Left ventricle myocardium inferior (tissue), 1 donor: ENCODE data around the gene OVOL1. TPM values are rescaled to one million over a fixed set of nuclear protein-coding genes. Genes with fewer than 3 reads are reported as not detected.

Experiments used
- DNase-seq: peaks from one replicate; pipeline ENCODE4 v3.0.0-alpha.2; 2020
- H3K27ac ChIP-seq: fragments of 200-600 bp; replicated peaks from 2 replicates; pipeline ENCODE4 v1.8.0; 2021
- H3K27me3 ChIP-seq: fragments of 200-600 bp; 2 replicates; pipeline ENCODE4 v1.8.0; 2021; ENCODE audit warnings: low read depth
- H3K36me3 ChIP-seq: fragments of 200-600 bp; 2 replicates; pipeline ENCODE4 v1.8.0; 2021
- H3K4me1 ChIP-seq: fragments of 200-600 bp; 2 replicates; pipeline ENCODE4 v1.8.0; 2021
- H3K4me3 ChIP-seq: fragments of 200-600 bp; 2 replicates; pipeline ENCODE4 v1.8.0; 2021; ENCODE audit warnings: mild to moderate bottlenecking, moderate library complexity
- H3K9me3 ChIP-seq: fragments of 200-600 bp; replicated peaks from 2 replicates; pipeline ENCODE4 v1.8.0; 2021
- CTCF ChIP-seq: fragments of 200-600 bp; IDR thresholded peaks from 2 replicates; pipeline ENCODE4 v1.8.0; 2021; ENCODE audit warnings: antibody characterized with exemption, mild to moderate bottlenecking, borderline replicate concordance
- intact Hi-C: fragments of 100-400 bp; cut with micrococcal nuclease; formaldehyde crosslinking; loops from one replicate; pipeline ENCODE4 v1.11.0; 2022
- total RNA-seq: library from RNA; stranded (reverse); fragmentation: NEBNext Ultra II Directional; extraction: Animal tissue kit (Norgen Biotek cat#: 25700); gene quantifications from one replicate; pipeline ENCODE4 v1.2.1, GENCODE V29; 2021
- donor health status: DM: no; HTN: yes; CAD: no; lungs with severe emphysema.

OVOL1 gene
- total RNA-seq, 1 donor from 2014 or later: not detected

GRCh38 chr11:65781152-65781961 is 5.5 kb upstream of the OVOL1 start:
- Histone ChIP-seq H3K36me3 (peaks cover 22% of the 10 kb centered on the region), H3K4me1 (peaks cover 39% of the 10 kb centered on the region), H3K27ac (peak overlapping the region; percentile 76), H3K27me3 (peaks cover 27% of the 10 kb centered on the region), H3K9me3 (no peaks in the 10 kb centered on the region), H3K4me3 (peak overlapping the region; percentile 97)
- no peak for DNase-seq
- peak; percentile 40 for TF ChIP-seq CTCF
- intact Hi-C loops: no loop called here

- Histone ChIP-seq H3K9me3 (no peaks in the 10 kb centered on the region), H3K4me3 (peak overlapping the region; percentile 97), H3K27me3 (peaks cover 35% of the 10 kb centered on the region), H3K4me1 (peaks cover 47% of the 10 kb centered on the region), H3K27ac (no peak overlapping the region), H3K36me3 (peaks cover 22% of the 10 kb centered on the region)
- intact Hi-C loops: no loop called here
- DNase-seq: no peak
- no peak for TF ChIP-seq CTCF
Observed at GRCh38 chr11:65781962-65782815, 4.7 kb upstream of the OVOL1 start.

GRCh38 chr11:65782816-65783228 is 4.0 kb upstream of the OVOL1 start:
- no peak overlapping the region for H3K4me3 ChIP-seq
- peaks cover 16% of the 10 kb centered on the region for H3K36me3 ChIP-seq
- no peak overlapping the region for H3K27ac ChIP-seq
- peaks cover 41% of the 10 kb centered on the region for H3K27me3 ChIP-seq
- no peak for TF ChIP-seq CTCF
- DNase-seq: no peak
- H3K4me1 ChIP-seq: peaks cover 51% of the 10 kb centered on the region
- no peaks in the 10 kb centered on the region for H3K9me3 ChIP-seq
- intact Hi-C loops: no loop called here

- Histone ChIP-seq H3K27me3 (peaks cover 68% of the 10 kb centered on the region), H3K27ac (no peak overlapping the region), H3K9me3 (no peaks in the 10 kb centered on the region), H3K4me1 (peaks cover 32% of the 10 kb centered on the region), H3K4me3 (no peak overlapping the region), H3K36me3 (no peaks in the 10 kb centered on the region)
- intact Hi-C loops: no loop called here
- no peak for TF ChIP-seq CTCF
- DNase-seq: no peak
Observed at GRCh38 chr11:65785319-65786007, 1.4 kb upstream of the OVOL1 start.
